ENCODE data around the gene PTPRD.

Gene PTPRD

DNA sequence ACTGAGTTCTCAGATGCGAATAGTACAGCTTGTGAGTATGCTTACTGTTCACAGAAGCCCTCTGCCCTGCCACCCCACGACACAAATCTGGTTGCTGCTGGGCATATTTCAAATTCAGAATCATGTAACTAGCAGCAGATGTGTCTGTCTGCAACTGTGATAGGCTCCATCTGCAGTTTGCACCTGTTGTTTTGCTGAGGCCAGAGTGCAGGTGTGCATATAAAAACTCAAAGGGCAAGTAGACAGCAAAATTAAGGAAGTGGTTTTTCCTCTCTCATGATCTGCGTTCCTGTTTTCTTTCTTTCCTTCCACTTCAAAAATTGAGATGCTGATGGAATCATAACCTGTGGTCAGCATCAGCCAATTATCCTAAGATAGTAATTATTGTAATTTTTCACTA is 1000.5 kb downstream of the PTPRD start:
- no peak for DNase-seq (ENCODE audit: low read depth)

DNA sequence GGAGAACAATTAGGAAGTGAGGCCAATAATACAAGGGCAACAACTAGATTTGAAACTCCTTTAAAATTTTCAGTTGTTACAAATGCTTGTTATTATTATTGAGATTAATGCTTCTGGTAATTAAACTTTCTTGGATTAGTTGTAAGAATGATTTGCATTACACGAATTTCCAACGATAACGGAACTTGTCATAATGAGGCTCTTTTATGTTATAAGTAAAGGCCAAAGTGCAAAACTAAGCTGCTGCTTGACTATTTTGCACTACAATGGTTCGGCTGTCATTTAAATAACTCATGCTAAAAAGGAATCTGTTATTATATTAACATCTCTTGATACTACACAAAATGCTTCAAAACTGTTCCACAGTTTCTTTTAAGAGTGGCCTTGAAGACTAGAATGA is 1007.1 kb downstream of the PTPRD start:
- no peak for DNase-seq (ENCODE audit: low read depth)

DNA sequence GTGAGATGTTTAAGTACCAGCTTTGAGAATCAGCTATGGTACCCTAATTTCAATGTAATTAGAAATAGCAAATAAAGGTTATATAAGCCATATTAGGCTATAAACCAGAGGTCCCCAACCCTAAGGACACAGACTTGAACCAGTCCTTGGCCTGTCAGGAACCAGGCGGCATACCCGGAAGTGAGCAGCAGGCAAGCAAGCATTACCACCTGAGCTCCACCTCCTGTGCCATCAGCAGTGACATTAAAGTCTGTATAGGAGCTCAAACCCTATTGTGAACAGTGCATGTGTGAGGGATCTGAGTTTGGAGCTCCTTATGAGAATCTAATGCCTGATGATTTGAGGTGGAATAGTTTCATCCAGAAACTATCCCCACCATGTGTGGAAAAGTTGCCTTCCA is 1009.5 kb downstream of the PTPRD start:
- DNase-seq (ENCODE audit: low read depth): no peak

DNA sequence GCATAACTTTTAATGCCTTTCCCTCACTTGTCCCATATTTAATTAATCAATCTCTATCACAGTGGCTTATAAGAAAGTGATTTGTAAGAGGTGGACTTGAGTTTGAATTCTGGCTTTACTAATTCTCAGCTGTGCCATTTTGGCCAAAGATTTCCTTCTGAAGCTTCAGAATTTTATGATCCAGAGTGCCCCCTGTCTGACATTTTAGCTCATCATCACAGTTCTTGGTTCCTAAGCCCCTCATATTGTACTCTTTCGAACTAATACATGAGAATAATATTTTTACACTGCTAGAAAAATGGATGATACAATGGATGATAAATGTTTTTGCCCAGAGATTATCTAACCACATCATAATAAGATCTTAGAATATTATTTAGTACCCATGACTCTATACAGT is 1014.1 kb downstream of the PTPRD start:
- no peak for DNase-seq (ENCODE audit: low read depth)

DNA sequence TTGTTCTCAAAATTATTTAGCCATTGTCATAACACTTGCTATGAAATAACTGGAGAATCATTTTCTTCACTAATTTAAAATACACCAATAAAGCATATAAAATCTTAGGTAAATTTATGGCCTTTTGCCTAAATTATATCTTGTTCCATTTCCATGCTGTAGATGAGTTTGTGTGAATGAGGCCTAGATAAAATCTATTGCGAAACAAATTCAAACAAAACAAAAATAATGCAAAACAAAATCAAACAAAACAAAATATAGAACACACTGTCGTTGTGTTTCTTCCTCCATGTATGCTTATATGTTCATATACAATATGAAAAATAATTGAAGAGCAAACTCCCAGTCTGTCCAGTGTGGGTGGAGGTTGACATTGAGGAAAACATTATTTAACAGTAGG is 1020.7 kb downstream of the PTPRD start:
- DNase-seq (ENCODE audit: low read depth): no peak

DNA sequence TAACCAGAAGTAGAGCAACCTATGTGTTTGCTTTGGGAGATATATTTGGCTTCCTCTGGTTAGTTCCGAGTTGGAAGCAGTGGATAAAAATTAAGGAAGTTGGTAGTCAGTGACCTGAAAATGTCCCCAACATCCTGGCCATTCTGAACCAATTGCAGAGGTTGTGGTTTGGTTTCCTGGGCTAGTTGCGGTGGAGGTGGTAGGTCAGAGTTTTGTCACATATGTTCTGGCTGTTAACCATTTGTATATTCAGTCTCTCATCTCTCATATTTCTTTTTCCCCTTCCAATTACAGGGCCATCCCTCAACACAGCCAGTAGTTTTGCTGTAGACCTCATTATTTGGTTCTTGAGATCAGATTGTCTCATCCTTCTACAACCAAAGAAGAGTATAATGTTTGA is 1026.9 kb downstream of the PTPRD start:
- DNase-seq (ENCODE audit: low read depth): no peak

DNA sequence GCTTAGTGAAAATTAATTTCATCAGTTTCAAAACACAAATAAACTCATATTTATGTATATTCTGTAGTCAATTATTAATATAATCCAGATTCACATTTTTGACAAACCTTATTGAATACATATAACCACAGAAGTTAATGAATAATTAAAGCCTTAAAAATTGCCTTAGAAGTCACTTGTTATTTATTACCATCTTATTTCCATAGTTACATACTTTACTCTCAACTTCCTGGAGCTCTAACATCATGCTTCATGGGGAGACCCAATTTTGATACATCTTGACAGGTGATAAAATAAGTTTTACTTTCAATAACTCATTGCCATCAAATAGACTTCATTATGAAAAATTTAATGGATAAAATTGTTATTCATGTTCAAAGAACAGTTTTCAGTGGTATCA is 1038.7 kb downstream of the PTPRD start:
- no peak for DNase-seq (ENCODE audit: low read depth)

DNA sequence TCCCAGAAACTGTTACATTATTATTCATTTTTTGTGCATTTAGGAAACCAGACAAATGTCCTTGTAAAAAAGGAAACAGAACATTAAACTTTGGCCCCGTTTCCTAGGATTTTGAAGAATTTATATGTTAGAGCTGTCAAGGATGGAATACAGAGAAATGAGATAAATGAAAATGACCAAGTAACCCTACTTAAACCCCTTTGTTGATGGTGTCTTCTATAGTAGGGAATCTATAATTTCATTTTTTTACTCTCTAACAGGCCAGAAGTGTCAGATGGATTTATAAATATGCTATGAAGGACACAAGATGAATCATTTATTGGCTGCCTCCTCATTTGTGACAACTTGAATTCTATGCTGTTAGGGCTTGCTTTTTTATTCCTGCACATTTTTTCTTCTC is 1047.1 kb downstream of the PTPRD start:
- DNase-seq (ENCODE audit: low read depth): no peak

DNA sequence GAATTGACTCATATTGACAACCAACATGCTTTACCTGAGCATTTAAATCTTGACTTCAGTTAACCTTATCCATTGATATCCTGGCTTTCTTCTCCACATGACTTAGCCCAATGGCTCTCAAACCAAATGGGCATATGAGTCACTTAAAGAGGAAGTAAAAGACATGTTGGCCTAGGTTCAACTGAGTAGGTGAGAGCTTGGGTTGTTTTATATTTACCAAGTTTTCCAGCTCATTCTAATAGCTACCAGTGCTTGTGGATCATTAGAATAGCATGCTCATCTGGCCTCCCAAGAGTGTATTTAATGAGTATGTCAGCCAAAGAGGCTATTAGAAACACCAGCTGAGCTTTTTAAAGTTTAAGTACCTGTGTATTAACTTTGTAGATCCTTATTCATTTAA is 1049.0 kb downstream of the PTPRD start:
- DNase-seq (ENCODE audit: low read depth): no peak

DNA sequence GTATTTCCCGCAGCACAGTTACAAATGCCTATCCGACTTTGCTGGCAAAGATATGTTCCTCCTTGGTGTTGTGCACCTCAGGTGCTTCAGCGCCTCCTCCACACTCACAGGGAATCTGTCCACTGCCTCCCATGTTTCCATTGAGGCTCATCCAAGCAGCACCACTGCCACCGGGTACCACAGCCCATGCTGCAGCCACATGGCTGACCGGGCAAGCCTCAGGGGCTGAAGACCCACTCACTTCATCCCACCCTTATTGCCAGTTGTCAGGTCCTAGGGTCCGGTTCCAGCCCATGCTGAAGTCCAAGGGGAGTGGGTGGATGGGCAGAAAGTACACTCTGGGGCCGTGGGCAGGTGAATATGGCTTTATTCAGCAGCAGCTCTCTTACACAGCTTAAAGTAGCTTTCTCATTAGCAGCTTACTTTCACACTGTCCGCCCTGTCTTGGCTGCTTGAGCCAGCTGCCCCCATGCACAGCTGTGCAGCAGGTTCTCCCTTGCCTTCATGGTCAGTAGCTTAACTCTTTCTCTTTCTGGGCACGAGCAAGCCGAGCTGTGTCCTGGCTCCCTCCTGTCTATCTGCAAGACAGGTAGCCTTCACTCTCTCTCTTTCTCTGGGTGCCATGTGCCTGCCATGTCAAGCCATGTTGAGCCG is 1052.3 kb downstream of the PTPRD start:
- DNase-seq (ENCODE audit: low read depth): no peak

DNA sequence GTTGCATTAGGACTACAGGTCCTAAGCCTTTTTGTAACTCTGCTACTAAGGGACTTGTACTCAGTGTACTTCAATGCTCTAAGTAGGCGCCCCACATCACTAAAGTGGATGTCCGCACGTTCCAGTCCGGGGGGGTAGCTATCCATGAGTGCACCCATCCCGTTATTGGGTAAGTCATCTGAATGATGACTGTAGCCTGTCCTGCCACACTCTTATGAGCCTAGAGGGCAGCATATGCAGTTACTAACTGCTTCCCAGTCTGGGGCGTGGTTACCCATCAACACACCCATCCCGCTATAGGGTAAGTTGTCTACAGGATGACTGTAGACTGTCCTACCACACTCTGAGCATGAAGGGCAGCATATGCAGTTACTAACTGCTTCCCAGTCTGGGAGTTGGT is 1053.9 kb downstream of the PTPRD start:
- no peak for DNase-seq (ENCODE audit: low read depth)

DNA sequence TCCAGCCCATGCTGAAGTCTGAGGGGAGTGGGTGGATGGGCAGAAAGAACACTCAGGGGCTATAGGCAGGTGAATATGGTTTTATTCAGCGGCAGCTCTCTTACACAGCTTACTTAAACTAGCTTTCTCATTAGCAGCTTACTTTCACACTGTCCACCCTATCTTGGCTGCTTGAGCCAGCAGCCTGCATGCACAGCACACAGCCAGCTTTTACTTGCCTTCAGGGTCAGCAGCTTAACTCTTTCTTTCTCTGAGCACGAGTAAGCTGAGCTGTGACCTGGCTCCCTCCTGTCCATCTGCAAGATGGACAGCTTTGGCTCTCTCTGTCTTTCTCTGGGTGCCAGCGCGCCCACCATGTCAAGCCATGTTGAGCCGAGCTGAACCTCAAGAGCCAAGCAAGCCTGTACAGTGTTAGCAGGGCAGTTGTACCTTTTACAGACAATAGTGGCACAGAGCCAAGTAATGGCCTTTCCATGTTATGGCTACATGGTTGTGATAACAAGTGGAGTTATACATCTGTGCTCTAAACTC is 1054.9 kb downstream of the PTPRD start:
- no peak for DNase-seq (ENCODE audit: low read depth)

DNA sequence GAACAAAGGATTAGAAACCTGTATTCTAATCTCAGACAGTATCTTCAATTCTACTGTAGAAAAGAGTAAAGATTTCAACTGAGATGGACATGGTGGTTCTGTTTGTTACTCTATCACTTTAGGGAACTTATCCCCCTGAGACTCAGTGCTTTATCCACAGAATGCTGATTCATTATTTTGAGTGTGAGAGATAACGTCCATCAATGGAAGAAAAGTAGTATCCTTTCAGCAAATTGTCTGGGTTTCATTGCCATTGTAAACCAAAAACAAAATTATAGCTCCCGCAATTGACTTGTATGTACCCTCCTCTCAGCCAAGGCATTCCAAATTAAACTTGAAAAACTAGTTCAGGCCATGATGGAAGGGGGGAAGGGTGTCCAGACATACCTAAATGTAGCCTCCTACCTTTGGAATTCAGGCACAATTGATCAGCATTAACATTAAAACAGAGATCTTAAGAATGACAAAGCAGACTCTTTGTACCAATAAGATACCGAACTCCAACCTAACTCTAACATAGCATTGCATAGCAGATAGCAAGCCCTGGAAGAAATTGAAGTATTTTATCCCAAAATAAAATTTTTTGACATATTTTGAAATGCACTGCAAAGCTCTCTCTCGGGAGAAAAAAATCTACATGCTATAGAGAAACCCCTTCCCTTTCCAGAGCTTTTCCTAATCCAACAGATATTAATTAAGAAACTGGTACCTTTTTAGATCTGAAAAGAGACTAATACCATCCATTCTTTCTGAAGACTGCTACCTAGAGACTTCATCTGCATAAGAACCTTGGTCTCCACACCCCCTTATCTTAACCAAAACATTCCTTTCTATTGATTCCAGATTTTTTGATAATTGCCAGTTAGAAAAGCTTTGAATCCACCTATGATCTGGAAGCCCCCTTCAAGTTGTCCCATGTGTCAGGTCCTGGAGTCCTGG is 1055.7 kb downstream of the PTPRD start:
- DNase-seq (ENCODE audit: low read depth): no peak

DNA sequence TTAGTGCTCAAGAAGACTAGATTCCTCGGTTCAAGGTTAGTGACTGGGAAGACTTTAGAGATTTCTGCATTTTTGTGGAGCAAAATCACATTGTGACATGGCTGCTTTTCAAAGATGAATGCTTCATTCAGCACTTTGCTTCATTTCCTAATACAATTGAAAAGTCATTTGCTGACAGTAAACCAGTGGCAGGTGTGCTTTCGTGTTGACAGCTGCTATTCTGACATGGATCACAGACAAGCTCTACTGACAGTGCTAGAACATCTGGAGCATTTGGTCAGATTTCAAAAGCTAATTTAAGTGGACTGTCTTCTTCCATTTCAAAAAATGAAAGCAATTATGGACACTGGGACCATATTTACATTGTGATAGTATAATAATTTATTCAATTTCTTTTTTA is 1060.1 kb downstream of the PTPRD start:
- DNase-seq (ENCODE audit: low read depth): no peak

DNA sequence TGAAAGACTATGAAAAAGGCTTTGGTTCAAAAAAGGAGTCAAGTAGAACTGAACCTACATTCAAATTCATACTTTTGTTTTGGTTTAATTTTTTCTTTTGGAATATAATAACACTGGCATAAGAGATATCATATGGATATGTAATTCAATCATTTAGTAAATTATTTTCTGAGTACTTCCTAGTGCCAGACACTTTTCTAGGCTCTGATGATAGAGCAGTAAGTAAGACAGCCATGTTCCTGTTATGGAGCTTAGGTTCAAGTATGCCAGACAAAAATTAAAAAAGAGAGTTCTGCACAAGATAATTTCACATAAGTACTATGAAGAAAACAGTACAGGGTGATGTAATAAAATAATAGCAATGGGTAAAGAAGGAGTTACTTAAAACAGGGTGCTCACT is 1074.0 kb downstream of the PTPRD start:
- DNase-seq (ENCODE audit: low read depth): no peak

DNA sequence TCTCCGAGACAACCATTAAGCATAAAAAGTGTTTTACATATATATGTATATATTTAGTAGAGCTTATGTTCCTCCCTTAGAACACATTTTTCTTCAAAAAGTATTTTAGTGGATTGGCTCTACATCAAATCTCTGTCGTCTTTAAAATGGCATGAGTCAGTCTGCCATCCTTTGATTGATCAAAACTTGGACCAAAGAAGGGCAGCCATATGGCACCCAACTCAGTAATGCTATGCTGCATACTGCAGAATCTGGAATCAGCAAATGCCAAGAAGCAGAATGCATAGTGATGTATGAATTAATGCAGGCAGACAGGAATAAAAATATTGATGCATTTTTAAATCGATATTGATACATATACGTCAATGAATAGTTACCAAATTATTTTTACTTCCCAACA is 1074.4 kb downstream of the PTPRD start:
- no peak for DNase-seq (ENCODE audit: low read depth)

DNA sequence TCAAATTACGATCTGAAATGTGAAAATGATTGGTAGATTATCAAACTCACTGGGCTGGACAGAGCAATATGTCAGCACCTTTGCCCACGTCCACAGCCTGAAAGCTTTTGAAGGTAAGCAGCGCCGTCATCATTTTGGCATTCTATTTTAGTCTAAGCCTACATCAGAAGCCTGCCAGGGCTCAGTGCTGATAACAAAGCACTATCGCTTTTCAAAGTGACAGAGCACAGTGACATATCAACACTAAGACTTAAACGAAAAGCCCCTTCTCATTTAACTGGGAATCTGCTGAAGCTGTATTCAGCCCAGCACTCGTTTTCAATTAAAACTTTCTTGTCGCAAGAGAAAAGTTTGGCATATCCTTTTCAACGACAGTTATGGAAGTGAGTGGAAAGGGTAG is 1076.3 kb downstream of the PTPRD start:
- DNase-seq (ENCODE audit: low read depth): no peak

DNA sequence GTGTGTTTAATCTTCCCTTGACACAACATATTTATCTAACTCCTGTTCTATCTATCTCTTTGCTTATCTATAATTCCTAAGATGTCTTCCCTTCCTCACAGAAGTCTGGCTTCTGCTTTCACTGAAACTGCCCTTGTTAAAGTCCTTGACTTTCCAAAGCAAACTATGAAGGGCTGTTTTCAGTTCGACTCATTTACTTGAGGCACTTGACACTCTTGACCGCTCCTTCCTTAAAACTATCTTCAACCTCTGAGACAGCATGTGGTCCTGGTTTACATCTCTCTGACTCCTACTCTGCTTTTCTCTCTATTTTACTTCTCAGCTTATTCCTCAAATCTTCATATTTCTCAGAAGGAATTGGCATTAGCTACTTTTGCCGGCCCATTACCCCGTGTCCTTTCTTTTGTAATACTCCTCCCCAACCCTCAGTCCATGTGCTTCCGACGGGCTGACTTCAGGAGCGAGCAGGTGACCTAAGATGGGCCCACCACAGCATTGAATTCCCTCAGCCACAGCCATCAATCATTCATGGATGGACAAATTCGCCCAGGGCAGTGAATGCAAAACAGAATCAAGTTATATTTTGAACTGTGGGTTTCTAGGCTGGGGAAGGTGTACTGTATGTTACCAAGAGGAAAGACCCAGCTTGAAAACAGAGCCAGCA is 1089.2 kb downstream of the PTPRD start:
- no peak for DNase-seq (ENCODE audit: low read depth)

DNA sequence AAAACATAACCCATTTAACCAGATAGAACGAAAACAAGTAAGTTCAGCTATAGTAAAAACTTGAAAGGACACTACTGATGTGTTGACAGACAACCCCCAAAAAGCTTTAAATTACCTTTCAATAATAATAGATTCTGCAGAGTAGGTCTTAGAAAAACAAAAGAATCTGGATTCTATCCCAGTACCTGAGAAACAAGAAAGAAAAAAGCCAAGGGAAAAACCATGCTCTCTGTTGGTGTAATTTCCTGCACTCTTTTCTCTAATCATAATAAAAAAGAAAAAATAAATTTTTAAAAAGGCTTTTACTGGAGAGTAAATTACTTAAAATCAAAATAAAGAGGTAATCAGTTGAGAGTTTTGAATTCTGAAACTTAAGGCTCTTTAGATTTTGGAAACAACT is 1090.4 kb downstream of the PTPRD start:
- DNase-seq (ENCODE audit: low read depth): no peak

DNA sequence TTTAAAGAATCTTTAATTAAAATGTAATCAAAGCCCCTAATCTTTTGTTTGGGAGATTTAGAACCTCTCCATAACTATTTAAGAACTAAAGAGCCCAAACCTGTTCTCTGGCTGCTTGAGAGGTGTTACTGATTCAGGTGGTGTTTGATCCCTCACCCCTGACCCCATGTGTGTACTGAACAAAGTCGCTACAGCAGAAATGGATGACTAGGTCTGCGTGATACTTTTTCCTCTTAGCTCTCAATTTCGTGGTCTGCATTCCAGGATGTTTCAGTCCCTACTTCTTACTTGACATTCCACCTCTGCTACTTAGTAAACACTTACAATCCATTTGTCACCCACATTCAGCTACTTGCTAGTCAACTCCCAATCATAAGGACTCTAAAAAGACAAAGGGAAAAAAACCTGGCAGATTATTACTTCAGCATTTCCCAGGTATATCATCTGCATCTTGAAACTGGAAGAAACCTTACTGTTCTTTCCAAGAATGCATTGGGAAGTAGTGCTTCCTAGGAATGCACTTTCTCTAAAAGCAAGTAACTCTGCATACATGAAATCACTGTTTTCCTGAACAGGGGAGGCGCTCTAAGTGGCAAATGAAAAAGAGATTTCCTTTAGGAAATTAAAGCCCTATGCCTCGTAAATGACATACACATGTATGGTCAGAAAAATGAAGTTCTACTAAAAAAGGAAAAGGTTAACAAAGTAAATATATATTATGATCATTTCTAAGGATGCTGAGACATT is 1091.6 kb downstream of the PTPRD start:
- no peak for DNase-seq (ENCODE audit: low read depth)

DNA sequence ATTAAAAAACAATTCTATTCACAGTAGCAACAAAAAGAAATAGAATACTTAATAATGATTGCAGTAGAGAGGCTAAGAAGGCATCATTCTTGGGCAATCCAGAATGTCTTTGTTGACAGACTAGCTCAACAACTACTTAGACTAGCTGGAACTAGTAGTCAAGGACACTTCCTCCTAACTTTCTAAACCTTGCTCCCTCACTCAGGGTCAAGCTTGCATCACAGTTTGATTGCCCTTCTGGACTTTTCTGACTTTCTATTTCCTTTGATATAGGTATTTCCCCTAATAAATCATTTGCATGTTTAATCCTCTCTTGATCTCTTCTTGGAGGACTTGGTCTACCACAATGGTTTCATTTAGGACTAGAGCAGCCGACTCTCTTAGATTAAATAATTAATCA is 1107.9 kb downstream of the PTPRD start:
- no peak for DNase-seq (ENCODE audit: low read depth)

DNA sequence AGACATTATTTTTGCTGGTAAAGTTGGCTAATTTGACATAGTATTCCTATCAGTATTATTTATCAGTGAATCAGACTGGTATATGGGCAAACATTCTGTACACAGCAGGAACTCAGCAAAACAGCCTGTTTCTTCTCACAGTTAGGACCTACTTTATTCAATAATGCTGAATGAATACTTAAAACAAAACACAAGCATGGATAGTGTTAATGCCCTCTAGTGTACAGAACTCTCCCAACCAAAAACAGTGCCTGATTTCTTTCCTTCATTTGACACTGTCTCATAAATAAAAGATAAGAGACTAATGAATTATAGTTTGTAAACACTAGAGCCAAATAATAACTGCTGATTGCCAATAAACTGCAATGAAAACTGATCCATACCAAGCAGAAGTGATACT is 1113.3 kb downstream of the PTPRD start:
- DNase-seq (ENCODE audit: low read depth): no peak

Measured in HS-27A (cell line).